NAMALWA (cell line): ENCODE data around the gene CD69.
"Not testable (repeated sequence)": the region's sequence is repeated elsewhere in the genome, so short reads cannot be mapped to it uniquely, and the experiment has no call there.

Experiments used
- DNase-seq: peaks from one replicate; pipeline ENCODE4 v3.0.0-alpha.2; 2015; ENCODE audit warnings: low spot score

CD69 gene

GRCh38 chr12:9719790-9720189 is 40.9 kb downstream of the CD69 start:
- no peak for DNase-seq

- DNase-seq = peak; percentile 23
These were observed 41.7 kb downstream of the CD69 start for GRCh38 chr12:9718968-9719367.

GRCh38 chr12:9717070-9717925 is 43.4 kb downstream of the CD69 start:
- peak; percentile 37 for DNase-seq

GRCh38 chr12:9713032-9713558 is 47.6 kb downstream of the CD69 start:
- DNase-seq = peak; percentile 78

GRCh38 chr12:9711664-9712063 is 49.0 kb downstream of the CD69 start:
- DNase-seq = no peak

GRCh38 chr12:9710584-9711375 is 49.9 kb downstream of the CD69 start:
- DNase-seq = peak; percentile 40

- DNase-seq = peak; percentile 20
These were observed 51.8 kb downstream of the CD69 start for GRCh38 chr12:9708853-9709252.

- DNase-seq = peak; percentile 89
These were observed 52.6 kb downstream of the CD69 start for GRCh38 chr12:9707864-9708808.

- DNase-seq = peak; percentile 54
These were observed 53.3 kb downstream of the CD69 start for GRCh38 chr12:9707356-9707755.

GRCh38 chr12:9706086-9706685 is 54.5 kb downstream of the CD69 start:
- peak; percentile 37 for DNase-seq

GRCh38 chr12:9704561-9704960 is 56.1 kb downstream of the CD69 start:
- DNase-seq = not testable (repeated sequence)
